Cardiac muscle cell (in vitro differentiated cells and primary cell): Measurements from ENCODE around the gene PHACTR3. TPM values are rescaled to one million over a fixed set of nuclear protein-coding genes. Genes with fewer than 3 reads are reported as not detected.

Experiments
- DNase-seq, 2 donors: peaks; one replicate each; pipeline versions ENCODE4 v3.0.0 to v3.0.0-alpha.2; 2010 to 2017; ENCODE audit warnings: low read depth in 1 of 2, low spot score in 1 of 2
- H3K27ac ChIP-seq: fragments of 200-600 bp; sonication (generic); 2 replicates; pipeline ENCODE4 v1.5.1; 2016
- H3K27me3 ChIP-seq: fragments of 200-600 bp; sonication (generic); 2 replicates; pipeline ENCODE4 v1.6.0; 2016; ENCODE audit warnings: control low read depth
- H3K36me3 ChIP-seq: fragments of 200-600 bp; sonication (generic); 2 replicates; pipeline ENCODE4 v1.5.1; 2016; ENCODE audit warnings: control low read depth
- H3K4me1 ChIP-seq: fragments of 200-600 bp; sonication (generic); 2 replicates; pipeline ENCODE4 v1.8.1; 2017; ENCODE audit warnings: low read depth, mild to moderate bottlenecking, mixed run types
- H3K4me3 ChIP-seq: fragments of 200-600 bp; sonication (generic); 2 replicates; pipeline ENCODE4 v1.5.1; 2016; ENCODE audit warnings: mild to moderate bottlenecking
- H3K9me3 ChIP-seq: fragments of 200-600 bp; sonication (generic); 2 replicates; pipeline ENCODE4 v1.5.1; 2017; ENCODE audit warnings: low read depth, mild to moderate bottlenecking, control low read depth
- CTCF ChIP-seq: IDR thresholded peaks from 2 replicates; pipeline ENCODE4 v1.5.1; 2012; ENCODE audit warnings: low read depth, mild to moderate bottlenecking, low read length
- polyA plus RNA-seq: library from polyadenylated mRNA; unstranded; fragments of >200 nt; fragmentation: Nextera tagmentation; extraction: Ambion mirVana; gene quantifications from 2 replicates; pipeline ENCODE4 v1.2.1, GENCODE V29; 2016
- total RNA-seq: library from RNA; depleted of rRNA; stranded (reverse); fragments of >200 nt; gene quantifications from 2 replicates; pipeline ENCODE4 v1.2.3, GENCODE V29; 2016

The PHACTR3 gene
- total and polyA plus RNA-seq, 2 experiments from 2014 or later = 0.55 to 17.0 TPM

GRCh38 chr20:59620860-59621505, 16.6 kb downstream of the PHACTR3 start:
- Histone ChIP-seq H3K4me1 (no peaks in the 10 kb centered on the region), H3K4me3 (no peak overlapping the region), H3K27ac (no peak overlapping the region), H3K36me3 (no peaks in the 10 kb centered on the region), H3K27me3 (no peaks in the 10 kb centered on the region), H3K9me3 (peaks cover 3% of the 10 kb centered on the region)
- TF ChIP-seq CTCF = no peak
- DNase-seq = no peak

DNA sequence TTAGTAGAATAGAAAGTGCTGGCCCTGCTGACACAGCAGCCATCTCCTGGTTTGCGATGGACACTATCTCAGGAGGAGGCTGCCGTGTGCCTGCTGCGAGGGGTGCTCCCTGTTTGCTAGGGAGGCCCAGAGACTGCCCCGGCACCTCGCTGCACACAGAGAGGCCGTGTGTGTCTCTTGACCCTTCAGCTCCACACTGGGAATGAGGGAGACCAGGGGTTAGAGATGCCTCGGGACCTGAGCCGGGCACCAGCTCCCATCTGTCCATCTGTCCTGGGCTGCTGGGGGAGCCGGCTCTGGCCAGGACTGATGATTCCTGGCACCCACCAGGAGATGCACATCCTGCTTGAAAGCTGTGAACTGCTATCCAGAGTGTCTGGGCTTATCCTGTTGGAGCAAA, 18.2 kb downstream of the PHACTR3 start:
- no peak for DNase-seq
- H3K4me1 ChIP-seq = no peaks in the 10 kb centered on the region
- TF ChIP-seq CTCF = no peak
- no peaks in the 10 kb centered on the region for H3K27me3 ChIP-seq
- peaks cover 4% of the 10 kb centered on the region for H3K9me3 ChIP-seq
- H3K27ac ChIP-seq = no peak overlapping the region
- H3K4me3 ChIP-seq = no peak overlapping the region
- H3K36me3 ChIP-seq = no peaks in the 10 kb centered on the region

DNA sequence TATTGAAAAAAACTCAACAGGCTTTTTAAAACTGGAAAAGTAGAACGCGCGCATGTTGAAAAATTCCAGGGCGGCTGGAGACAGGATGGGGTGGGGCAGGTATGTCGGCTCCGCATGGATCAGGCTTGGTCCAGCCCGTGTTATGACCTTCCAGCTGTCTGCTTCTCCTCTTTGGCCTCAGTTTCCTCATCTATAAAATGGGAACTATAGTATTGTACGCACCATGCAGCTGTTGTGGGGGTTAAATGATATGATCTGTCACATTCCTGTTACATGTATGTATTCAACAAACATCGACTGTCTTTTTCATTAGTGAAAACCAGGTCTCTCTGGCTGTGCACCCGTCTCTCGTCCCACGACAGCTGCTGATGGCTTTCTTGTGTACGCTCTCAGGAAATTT, 18.8 kb downstream of the PHACTR3 start:
- H3K9me3 ChIP-seq = peaks cover 4% of the 10 kb centered on the region

DNA sequence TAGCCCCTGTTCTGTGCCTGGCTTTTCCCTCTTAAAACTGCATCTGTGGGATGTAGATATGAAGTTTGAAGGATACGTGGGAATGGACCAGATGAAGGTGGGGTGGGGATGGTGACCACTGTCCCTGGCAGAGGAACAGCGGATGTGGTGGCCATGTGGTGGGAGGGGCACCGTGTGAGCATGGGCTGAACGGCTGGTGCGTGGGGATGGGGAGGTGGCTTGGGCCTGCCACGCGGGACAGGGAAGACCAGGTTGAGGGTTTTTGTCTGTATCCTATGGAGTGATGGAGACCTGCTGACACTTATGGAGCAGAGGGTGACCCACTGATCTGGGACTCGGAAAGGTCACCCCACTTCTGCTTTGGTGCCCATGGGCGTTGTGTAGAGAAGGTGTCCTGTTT, 19.2 kb downstream of the PHACTR3 start:
- DNase-seq = no peak
- Histone ChIP-seq H3K9me3 (peaks cover 4% of the 10 kb centered on the region), H3K4me3 (no peak overlapping the region), H3K27ac (no peak overlapping the region), H3K4me1 (no peaks in the 10 kb centered on the region), H3K36me3 (no peaks in the 10 kb centered on the region), H3K27me3 (no peaks in the 10 kb centered on the region)
- TF ChIP-seq CTCF = no peak

More for the DNA sequence above, 18.8 kb downstream of the PHACTR3 start:
- H3K27ac ChIP-seq = no peak overlapping the region
- no peak overlapping the region for H3K4me3 ChIP-seq
- no peak for DNase-seq
- H3K36me3 ChIP-seq = no peaks in the 10 kb centered on the region
- H3K27me3 ChIP-seq = no peaks in the 10 kb centered on the region
- no peak for TF ChIP-seq CTCF
- no peaks in the 10 kb centered on the region for H3K4me1 ChIP-seq

DNA sequence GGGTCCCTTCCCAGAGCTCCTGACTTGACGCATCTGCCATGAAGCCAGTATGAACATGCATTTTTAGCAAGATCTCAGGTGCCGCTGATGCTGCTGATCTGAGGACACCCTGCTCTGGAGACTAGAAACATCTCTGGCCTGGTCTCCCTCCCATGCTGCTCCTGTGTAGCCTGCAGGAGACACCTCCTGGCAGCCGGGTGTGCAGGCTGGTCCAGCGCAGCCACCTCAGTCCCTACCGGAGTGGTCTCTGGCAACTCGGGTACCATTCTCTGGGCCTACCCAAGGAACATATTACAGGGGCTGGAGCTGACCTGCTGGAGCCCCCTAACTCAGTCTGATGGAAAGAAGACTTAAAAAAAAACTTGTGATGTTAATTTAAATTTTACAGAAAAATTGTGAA, 20.1 kb downstream of the PHACTR3 start:
- Histone ChIP-seq H3K36me3 (no peaks in the 10 kb centered on the region), H3K27ac (no peak overlapping the region), H3K9me3 (peaks cover 4% of the 10 kb centered on the region), H3K4me3 (no peak overlapping the region), H3K27me3 (no peaks in the 10 kb centered on the region), H3K4me1 (no peaks in the 10 kb centered on the region)
- no peak for TF ChIP-seq CTCF
- DNase-seq = no peak
